ENCODE measurements around the gene EMC9.

The EMC9 gene

GRCh38 chr14:24141097-24141880, at the start of gene EMC9:
EMC9 (minus strand) TSS chr14:24141591; CDS start chr14:24141304, 287 bp downstream.
- in situ Hi-C loops (cut with MboI; ENCODE audit: low sequenced_read_pairs) = no loop called here

GRCh38 chr14:24190416-24190815, 49.0 kb upstream of the EMC9 start:
- in situ Hi-C loops (cut with MboI; ENCODE audit: low sequenced_read_pairs) = no loop called here

DNA sequence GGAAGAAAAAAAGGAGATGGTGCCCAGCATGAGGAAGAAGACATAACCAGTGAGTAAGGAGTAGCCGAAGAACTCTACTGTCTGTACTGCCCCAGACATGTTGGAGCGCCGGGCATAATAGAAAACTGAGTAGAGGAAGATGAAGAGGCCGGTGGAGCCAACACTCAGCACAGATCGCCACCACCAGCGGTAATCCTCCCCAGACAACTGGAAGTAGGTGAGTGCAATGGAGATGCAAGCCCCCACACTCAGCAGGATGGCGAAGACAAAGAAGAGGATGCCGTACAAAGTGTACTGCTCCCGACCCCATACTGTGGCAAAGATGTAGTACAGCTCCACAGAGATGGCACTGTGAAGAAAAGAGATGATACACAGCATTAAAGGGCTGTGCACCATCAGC, 48.1 kb upstream of the EMC9 start:
- in situ Hi-C loops (cut with MboI; ENCODE audit: low sequenced_read_pairs) = no loop called here

DNA sequence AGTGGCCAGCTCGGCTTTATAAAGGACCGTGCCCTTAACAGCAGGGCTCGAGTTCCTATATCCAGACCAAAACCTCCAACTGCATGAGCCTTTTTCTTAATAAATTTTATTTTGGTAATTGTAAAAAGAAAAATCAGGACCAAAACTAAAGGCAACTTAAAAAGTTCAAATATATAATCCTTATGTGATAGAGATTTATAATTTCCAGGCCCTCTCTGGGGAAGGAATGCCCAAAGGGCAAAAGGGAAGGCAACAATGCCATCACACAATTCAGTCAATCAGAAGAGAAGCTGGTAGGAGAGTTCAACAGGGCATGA, 47.6 kb upstream of the EMC9 start:
- in situ Hi-C loops (cut with MboI; ENCODE audit: low sequenced_read_pairs) = no loop called here

DNA sequence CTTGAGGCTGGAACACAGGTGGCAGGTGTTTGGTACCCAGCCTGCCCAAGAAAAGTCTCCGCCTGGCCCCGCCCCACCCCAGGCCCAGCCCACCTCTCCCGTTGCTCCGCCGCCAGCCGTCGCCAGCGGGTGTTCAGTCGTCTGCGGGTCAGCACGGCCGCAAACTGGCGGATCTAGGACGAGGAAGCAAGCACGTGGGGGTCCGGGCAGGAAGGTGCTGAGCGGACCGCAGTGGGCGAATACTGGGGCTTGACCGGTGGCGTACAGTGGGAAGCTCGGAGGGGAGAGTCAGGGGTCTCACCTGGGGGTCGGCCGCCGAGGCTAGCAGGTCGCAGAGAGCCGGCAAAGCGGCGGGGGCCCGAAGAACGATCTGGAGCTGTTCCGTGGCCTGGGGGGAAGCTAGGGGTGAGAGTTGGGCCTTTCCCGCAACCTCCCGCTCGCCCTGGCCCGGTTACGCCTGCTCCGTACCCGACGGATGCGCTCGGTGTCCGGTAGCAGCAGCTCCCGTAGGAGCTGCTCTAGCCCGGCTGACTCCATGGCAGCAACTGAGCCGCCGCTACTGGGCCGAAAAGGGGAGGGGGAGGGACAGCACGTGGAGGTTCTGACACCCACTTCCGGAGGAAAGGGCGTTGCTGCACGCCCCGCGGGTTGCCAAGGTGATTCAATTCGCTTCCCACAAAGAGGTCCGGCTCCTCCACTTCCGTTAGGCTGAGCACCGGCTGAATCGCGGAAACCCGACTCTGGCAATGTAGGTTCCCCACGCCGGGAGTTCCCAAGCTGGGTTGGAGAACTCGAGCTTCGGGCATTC, 47.1 kb upstream of the EMC9 start, which contains the start of gene IPO4:
IPO4 (minus strand) TSS at position 566 of the 808 bp plus-strand sequence; CDS start at position 537, 29 bp downstream.
- in situ Hi-C loops (cut with MboI; ENCODE audit: low sequenced_read_pairs) = no loop called here

GRCh38 chr14:24187539-24187915, 46.1 kb upstream of the EMC9 start:
- in situ Hi-C loops (cut with MboI; ENCODE audit: low sequenced_read_pairs) = no loop called here

GRCh38 chr14:24186831-24187538, 45.6 kb upstream of the EMC9 start:
- in situ Hi-C loops (cut with MboI; ENCODE audit: low sequenced_read_pairs) = no loop called here

DNA sequence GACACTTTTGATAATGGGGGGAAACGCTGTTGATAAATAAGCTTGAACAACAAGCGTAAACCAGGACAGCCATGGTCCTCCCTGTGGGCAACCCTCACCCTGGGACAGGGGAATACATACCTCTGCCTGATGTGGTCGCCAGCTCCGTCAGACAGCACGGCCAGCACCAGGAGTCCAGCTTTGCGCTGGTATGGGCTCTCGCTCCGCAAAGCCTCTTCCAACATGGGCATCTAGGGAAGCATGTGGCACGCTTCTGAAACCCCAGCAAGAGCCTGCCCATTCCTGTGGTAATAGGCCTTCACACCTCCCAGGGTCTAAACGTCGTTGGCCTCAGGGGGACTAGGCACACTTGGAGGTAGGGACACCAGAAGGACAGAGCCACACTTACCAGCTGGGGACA, 44.4 kb upstream of the EMC9 start:
- in situ Hi-C loops (cut with MboI; ENCODE audit: low sequenced_read_pairs) = no loop called here

DNA sequence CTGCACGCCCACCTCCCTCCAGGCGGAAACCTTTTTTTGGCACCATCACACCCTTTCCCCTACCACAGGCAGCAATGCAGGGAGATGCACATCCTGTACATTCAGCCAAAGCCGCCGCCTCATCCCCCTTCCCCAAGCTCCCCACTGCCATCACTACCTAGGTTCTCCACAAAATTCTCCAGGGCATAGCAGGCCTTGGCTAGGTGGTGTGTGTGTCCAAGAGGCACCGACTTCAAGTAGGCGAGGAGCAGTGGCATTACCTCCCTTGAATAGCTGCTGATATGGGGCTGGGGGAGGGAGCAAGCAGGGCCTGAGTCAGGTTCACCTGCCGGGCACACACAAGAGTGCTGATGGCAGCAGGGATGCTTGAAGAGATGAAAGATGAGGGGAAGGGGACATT, 43.6 kb upstream of the EMC9 start:
- in situ Hi-C loops (cut with MboI; ENCODE audit: low sequenced_read_pairs) = no loop called here

- in situ Hi-C loops (cut with MboI; ENCODE audit: low sequenced_read_pairs) = no loop called here
Measured at GRCh38 chr14:24184104-24184970, 42.9 kb upstream of the EMC9 start.

- in situ Hi-C loops (cut with MboI; ENCODE audit: low sequenced_read_pairs) = no loop called here
Measured at GRCh38 chr14:24183014-24183481, 41.7 kb upstream of the EMC9 start.

GRCh38 chr14:24182110-24182882, 40.9 kb upstream of the EMC9 start:
- in situ Hi-C loops (cut with MboI; ENCODE audit: low sequenced_read_pairs) = no loop called here

- in situ Hi-C loops (cut with MboI; ENCODE audit: low sequenced_read_pairs) = no loop called here
Measured at GRCh38 chr14:24181371-24182077, 40.1 kb upstream of the EMC9 start.

DNA sequence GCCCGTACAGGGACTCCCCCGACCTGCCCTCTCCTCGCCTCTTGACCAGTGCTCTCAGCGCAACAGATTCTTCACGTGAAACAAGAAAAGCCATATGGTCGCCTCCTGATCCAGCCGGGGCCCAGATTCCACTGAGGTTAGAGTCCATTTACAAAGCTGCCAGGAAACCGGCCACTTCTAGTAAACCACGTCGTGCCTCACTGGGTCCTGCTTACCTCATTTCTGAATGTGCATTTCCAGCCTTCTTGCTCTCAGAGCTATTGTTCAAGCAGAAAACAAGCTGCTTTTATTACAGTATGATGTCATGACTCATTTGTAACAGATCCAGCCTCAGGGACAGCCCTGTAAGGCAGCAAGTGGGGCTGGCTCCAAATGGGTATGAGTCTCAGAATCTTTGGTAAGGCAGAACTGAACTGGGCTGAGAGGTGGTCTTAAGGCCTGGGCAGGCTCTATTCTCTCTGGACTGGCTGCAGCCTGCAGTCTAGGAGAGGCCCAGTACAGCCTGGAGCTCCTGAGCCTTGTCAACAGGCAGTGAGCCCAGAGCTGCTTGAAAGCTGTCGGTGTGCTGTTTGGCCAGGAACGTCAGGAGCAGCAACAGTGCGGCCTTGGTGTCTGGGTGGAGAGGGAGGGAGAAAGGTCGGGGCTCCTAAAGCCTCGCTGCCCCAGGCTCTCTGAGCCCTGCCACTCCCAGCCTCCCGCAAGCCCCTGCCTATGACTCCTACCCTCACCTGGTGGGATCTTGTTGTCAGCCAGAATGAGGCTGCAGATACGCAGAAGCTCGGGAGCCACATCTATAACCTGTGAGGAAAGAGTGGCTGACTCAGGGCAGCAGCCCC, 38.8 kb upstream of the EMC9 start:
- in situ Hi-C loops (cut with MboI; ENCODE audit: low sequenced_read_pairs) = no loop called here

DNA sequence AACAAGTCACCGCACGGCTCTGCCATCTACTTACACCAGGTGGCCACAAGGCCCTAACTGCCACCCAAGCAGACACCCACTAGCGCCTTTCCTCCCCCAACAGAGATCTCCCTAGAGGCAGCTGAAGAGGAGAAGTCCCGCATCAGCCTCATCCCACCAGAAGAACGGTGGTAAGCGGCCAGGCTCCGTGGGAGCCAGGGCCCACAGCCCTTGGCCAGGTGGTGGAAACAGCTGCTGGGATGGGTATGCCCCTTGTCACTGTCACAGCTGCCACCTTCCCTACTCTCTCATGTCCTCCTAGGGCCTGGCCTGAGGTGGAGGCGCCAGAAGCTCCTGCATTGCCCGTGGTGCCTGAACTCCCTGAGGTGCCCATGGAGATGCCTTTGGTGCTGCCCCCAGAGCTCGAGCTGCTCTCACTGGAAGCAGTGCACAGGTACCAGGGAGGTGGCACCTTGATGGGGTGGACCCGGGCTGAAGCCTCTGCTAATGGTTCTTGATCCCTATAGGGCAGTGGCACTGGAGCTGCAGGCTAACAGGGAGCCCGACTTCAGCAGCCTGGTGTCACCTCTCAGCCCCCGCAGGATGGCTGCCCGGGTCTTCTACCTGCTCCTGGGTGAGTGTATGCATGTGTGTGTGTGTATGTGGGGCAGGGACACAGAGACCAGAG, 38.0 kb upstream of the EMC9 start:
- in situ Hi-C loops (cut with MboI; ENCODE audit: low sequenced_read_pairs) = no loop called here

GRCh38 chr14:24178399-24179178, 37.2 kb upstream of the EMC9 start:
- in situ Hi-C loops (cut with MboI; ENCODE audit: low sequenced_read_pairs) = no loop called here

DNA sequence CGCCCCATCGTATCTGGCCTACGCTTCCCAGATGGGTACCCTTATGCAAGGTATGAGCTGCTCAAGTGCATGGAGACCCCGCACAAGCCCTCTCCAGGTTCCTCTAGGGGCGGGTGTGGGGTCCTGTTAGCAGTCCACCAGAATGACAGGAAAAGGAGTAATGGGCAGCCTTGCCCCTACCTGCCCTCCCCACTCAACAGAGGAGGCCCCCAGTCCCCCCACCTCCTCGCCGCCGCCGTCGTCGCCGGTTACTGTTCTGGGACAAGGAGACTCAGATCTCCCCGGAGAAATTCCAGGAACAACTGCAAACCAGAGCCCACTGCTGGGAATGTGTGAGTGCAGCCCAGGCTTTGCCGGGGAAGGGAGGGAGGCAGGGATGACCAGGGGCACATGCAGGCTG, 36.5 kb upstream of the EMC9 start:
- in situ Hi-C loops (cut with MboI; ENCODE audit: low sequenced_read_pairs) = no loop called here

All from hTERT RPE-1 (cell line).